ENCODE measurements around the gene SYT9.
A peak's percentile ranks its signal among the peaks of the same experiment; 100 is the strongest.

The SYT9 gene

DNA sequence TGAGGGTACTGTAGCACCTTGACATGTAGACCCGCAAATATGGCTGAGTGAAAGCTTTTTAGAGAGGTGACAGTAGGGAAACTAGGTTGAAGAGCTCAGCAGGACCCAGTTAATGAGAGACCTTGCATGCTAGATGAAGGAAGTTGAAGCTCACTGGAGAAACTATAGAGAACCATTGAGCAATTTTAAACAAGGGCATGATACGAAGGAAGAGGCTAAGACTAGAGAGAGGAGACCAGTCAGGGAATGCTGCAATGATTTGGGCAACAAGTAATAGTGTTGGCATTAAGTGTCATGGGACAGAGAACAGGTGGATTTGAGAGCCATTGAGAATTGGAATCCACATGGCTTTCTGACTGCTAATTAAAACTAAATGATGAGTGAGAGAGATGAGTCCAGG is 237.7 kb downstream of the SYT9 start:
- intact Hi-C loops (cut with micrococcal nuclease): no loop called here
- H3K27ac Mint-ChIP-seq: no peak overlapping the region
- H3K4me1 Mint-ChIP-seq (ENCODE audit: low read depth): peaks cover 17% of the 10 kb centered on the region
- no peaks in the 10 kb centered on the region for H3K27me3 Mint-ChIP-seq
- H3K4me3 Mint-ChIP-seq: no peak overlapping the region
- no peaks in the 10 kb centered on the region for H3K36me3 Mint-ChIP-seq (ENCODE audit: low read depth)
- H3K9me3 Mint-ChIP-seq: no peaks in the 10 kb centered on the region

DNA sequence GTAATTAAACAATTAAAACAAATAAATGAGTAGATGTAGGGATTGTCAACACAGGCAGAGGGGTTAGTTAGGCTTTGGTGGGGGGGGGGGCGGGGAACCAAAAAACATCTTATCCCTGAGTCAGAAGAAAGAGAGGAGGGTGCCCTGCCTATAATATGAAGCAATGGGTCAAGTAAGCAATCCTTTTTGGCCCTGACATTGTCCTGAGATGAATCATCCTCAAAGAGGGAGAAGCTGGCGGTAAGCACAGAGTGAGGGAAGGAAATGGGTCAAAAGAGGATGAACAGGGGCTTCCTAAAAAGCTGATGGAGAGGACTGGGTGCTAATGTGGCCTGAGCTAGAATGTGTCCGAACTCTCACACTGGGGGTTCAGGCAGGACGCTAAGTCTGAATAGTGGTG is 238.3 kb downstream of the SYT9 start:
- no peak overlapping the region for H3K27ac Mint-ChIP-seq
- no peaks in the 10 kb centered on the region for H3K36me3 Mint-ChIP-seq (ENCODE audit: low read depth)
- H3K27me3 Mint-ChIP-seq: no peaks in the 10 kb centered on the region
- H3K9me3 Mint-ChIP-seq: no peaks in the 10 kb centered on the region
- no peak overlapping the region for H3K4me3 Mint-ChIP-seq
- H3K4me1 Mint-ChIP-seq (ENCODE audit: low read depth): peaks cover 17% of the 10 kb centered on the region
- intact Hi-C loops (cut with micrococcal nuclease): no loop called here

DNA sequence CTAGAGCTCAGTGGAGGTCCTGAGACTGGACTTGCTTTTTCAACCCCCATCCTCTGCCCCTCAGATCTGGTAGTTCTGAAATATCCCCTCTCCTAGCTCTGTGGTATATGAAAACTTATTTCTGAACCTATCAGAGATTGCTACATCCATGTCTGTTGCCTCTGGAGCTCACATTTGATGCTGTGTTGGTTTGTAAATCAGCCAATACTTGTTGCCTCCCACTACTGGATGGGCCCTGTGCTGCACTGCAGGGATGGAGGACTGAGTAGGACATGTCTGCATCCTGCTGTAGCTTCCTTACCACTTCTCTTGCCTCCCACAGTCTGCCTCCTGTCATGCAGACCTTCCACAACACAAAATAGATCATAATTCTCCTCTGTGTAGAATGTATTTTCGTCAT is 238.8 kb downstream of the SYT9 start:
- Mint-ChIP-seq H3K27ac (no peak overlapping the region), H3K36me3 (ENCODE audit: low read depth) (no peaks in the 10 kb centered on the region), H3K9me3 (no peaks in the 10 kb centered on the region), H3K4me3 (no peak overlapping the region), H3K4me1 (ENCODE audit: low read depth) (peaks cover 18% of the 10 kb centered on the region), H3K27me3 (no peaks in the 10 kb centered on the region)
- intact Hi-C loops (cut with micrococcal nuclease): no loop called here

DNA sequence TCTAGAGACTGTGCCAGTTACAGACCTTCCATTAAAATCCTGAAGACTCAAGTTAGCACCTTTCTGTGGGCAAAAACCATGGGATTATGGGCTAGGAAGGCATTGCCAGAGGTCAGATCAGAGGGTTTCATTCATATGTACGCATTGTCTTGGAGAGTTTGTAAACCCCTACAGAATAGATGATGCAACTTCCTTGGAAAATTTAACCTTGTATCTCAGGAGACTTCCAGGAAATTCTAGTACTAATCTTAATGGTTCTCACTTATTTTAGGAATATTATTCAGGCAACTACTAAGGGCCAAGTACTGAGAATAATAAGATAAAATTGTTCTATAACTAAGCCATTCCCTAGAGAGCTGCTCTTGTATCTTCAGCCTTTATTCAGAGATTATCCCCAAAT is 240.5 kb downstream of the SYT9 start:
- Mint-ChIP-seq H3K4me3 (no peak overlapping the region), H3K9me3 (no peaks in the 10 kb centered on the region), H3K27ac (no peak overlapping the region), H3K27me3 (no peaks in the 10 kb centered on the region), H3K4me1 (ENCODE audit: low read depth) (peaks cover 30% of the 10 kb centered on the region), H3K36me3 (ENCODE audit: low read depth) (no peaks in the 10 kb centered on the region)
- intact Hi-C loops (cut with micrococcal nuclease): no loop called here

DNA sequence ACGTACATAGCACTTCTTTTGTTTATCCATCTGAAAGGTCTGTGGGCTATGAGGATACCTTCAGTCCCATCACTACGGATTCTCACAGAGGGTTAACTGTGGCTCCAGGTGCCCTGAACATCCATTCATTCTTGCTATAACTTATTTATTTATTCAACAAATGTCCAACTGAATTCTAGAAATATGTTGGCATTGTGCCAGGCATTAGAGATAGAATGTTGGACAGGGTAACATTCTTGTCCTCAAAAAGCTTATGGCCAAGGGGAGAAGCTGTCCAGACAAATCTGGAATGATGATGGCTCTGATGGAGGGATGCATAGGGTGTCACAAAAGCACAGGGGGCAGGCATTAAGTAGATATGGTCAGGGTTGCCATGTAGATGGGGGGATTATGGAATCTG is 242.0 kb downstream of the SYT9 start:
- H3K4me3 Mint-ChIP-seq: no peak overlapping the region
- H3K27ac Mint-ChIP-seq: no peak overlapping the region
- peaks cover 39% of the 10 kb centered on the region for H3K4me1 Mint-ChIP-seq (ENCODE audit: low read depth)
- intact Hi-C loops (cut with micrococcal nuclease): no loop called here
- no peaks in the 10 kb centered on the region for H3K9me3 Mint-ChIP-seq
- no peaks in the 10 kb centered on the region for H3K36me3 Mint-ChIP-seq (ENCODE audit: low read depth)
- H3K27me3 Mint-ChIP-seq: no peaks in the 10 kb centered on the region

DNA sequence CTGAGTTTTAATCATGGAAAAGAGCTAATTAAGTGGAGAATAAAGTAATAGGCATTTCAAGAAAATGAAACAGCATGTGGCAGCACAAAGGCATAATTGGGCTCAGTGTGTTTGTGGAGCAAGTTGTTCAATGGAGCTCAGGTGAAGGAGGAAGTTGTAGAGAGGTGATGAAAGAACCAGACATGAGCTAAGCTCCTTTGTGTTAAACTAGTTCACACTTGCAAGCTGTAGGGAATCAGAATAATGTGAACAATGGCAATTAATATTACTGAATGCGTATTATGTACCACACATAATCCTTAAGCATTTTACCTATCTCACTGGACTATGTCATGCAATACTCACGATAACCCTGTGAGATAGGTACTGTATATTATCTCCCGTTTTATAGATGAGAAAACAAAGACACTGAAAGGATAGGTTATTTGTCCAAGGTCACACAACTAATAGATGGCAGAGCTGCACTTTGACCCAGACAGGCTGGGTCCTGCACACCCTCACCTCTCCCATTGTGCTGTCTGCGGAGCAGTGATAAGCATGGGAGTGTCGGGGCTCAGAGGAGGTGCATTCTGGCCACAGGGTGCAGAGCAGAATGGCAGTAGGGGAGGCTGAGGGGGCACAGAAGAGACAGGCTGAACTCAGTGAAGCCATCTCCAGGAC is 242.5 kb downstream of the SYT9 start:
- Mint-ChIP-seq H3K27me3 (no peaks in the 10 kb centered on the region), H3K4me1 (ENCODE audit: low read depth) (peaks cover 39% of the 10 kb centered on the region), H3K9me3 (no peaks in the 10 kb centered on the region), H3K4me3 (no peak overlapping the region), H3K27ac (no peak overlapping the region), H3K36me3 (ENCODE audit: low read depth) (no peaks in the 10 kb centered on the region)
- intact Hi-C loops (cut with micrococcal nuclease): no loop called here

DNA sequence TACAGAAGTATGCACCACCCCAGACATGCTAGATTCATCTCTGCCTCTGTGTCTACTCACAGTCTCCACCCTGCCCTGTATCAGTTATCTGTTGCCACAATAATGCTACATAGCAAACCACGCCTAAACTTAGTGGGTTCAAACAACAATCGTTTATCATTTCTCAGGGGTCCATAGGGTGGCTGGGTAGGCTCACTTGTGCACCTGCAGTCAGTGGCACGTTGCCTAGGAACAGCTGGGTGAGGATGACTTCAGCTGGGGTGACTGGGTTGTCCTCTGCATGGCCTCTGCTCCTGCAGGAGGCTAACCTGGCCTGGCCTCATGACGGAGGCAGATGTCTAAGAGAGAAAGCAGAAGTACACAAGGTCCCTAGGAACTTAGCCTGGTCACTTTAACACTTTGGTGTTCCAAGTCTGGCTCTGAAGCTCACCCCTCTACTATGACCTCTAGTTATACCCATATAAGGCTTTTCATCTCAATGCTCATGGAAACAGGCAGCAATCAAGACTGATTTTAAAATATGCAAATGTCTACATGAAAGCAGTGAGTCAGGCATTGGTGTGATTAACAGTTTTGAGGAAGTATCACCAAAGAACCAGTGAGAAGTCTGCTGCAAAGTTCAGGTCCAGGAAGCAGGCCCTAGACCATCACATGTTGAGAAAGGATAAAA is 244.3 kb downstream of the SYT9 start:
- Mint-ChIP-seq H3K36me3 (ENCODE audit: low read depth) (no peaks in the 10 kb centered on the region), H3K4me3 (no peak overlapping the region), H3K4me1 (ENCODE audit: low read depth) (peaks cover 25% of the 10 kb centered on the region), H3K27me3 (no peaks in the 10 kb centered on the region), H3K27ac (peak overlapping the region; percentile 65), H3K9me3 (no peaks in the 10 kb centered on the region)
- intact Hi-C loops (cut with micrococcal nuclease): no loop called here

DNA sequence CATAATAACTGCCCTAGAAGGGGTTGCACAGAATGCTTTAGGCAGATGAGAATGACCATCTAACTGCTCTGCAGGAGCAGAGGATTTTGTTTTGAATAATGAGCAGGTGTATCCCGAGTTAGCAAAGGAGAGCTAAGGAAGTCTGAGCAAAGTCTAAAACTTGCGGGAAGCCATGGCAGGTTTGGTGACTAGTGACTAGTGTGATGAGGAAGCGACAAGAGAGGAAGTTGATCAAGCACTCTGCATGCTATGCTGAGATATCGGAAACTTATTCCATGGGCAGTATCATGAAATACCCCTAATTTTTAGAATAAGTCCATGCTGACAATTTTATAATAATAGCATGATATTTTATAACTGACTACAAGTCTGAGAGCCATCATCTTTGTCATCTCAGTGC is 246.5 kb downstream of the SYT9 start:
- Mint-ChIP-seq H3K27me3 (no peaks in the 10 kb centered on the region), H3K4me1 (ENCODE audit: low read depth) (peaks cover 25% of the 10 kb centered on the region), H3K4me3 (no peak overlapping the region), H3K9me3 (no peaks in the 10 kb centered on the region), H3K27ac (peak overlapping the region; percentile 43), H3K36me3 (ENCODE audit: low read depth) (no peaks in the 10 kb centered on the region)
- intact Hi-C loops (cut with micrococcal nuclease): no loop called here

DNA sequence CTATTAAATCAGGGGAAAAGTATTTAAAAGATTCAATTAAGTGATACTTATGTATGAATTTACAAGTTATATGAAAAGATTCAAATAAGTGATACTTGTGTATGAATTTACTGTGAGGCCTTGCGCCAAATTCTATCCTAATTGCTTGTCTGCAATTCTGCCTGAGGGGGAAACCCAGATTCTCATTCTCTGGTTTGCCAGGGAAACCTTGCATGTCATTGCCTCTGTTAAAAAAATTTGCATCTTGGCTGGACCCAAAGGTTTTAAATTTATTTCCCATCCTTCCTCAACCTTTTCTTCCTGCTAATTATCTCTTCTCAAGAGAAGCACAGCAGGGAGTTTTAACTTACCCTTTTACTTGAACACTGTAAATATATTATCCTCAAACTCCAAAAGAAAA is 247.4 kb downstream of the SYT9 start:
- Mint-ChIP-seq H3K4me3 (no peak overlapping the region), H3K36me3 (ENCODE audit: low read depth) (no peaks in the 10 kb centered on the region), H3K4me1 (ENCODE audit: low read depth) (peaks cover 25% of the 10 kb centered on the region), H3K27ac (peak overlapping the region; percentile 43), H3K9me3 (no peaks in the 10 kb centered on the region), H3K27me3 (no peaks in the 10 kb centered on the region)
- intact Hi-C loops (cut with micrococcal nuclease): no loop called here

DNA sequence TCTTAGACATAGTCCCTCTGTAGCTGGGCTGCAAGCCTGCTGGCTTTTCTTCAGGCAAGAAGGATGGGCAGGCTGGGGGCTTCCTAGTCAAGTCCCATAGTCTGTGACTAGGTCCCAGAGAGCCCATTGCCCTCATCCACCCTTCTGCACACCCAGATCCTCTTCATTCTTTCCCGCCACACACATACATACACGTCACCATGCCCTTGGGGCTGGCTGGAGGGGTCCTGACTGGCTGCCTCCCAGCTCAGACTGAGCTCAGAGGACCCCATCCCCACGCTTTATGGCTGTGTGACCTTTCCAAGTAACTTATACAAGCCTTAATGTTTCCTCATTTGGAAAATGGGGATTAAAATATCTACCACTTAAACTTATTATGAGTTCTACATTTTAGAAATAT is 248.5 kb downstream of the SYT9 start:
- no peaks in the 10 kb centered on the region for H3K9me3 Mint-ChIP-seq
- no peaks in the 10 kb centered on the region for H3K36me3 Mint-ChIP-seq (ENCODE audit: low read depth)
- no peak overlapping the region for H3K4me3 Mint-ChIP-seq
- H3K27ac Mint-ChIP-seq: no peak overlapping the region
- intact Hi-C loops (cut with micrococcal nuclease): no loop called here
- no peaks in the 10 kb centered on the region for H3K27me3 Mint-ChIP-seq
- peaks cover 25% of the 10 kb centered on the region for H3K4me1 Mint-ChIP-seq (ENCODE audit: low read depth)

DNA sequence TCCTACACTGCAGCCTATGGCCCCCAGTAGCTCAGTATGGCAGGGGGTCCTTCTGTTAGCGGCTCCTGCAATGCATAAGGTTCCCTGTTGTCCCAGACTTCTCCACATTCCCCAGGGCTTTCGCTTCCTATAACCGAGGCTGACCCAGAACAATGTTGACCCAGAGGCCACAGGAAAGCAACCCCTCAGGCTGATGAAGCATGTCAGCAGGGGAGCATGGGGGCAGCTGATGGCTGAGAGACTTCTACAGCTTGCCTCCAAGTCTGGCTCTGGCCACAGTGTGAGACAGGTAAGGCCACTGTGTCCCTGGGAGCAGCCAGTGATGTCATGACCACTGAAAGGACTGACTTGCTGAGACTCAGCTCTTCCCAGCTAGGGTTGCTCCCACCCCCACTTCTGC is 249.5 kb downstream of the SYT9 start:
- no peak overlapping the region for H3K27ac Mint-ChIP-seq
- H3K4me3 Mint-ChIP-seq: no peak overlapping the region
- intact Hi-C loops (cut with micrococcal nuclease): no loop called here
- no peaks in the 10 kb centered on the region for H3K9me3 Mint-ChIP-seq
- no peaks in the 10 kb centered on the region for H3K36me3 Mint-ChIP-seq (ENCODE audit: low read depth)
- no peaks in the 10 kb centered on the region for H3K27me3 Mint-ChIP-seq
- H3K4me1 Mint-ChIP-seq (ENCODE audit: low read depth): peaks cover 23% of the 10 kb centered on the region

DNA sequence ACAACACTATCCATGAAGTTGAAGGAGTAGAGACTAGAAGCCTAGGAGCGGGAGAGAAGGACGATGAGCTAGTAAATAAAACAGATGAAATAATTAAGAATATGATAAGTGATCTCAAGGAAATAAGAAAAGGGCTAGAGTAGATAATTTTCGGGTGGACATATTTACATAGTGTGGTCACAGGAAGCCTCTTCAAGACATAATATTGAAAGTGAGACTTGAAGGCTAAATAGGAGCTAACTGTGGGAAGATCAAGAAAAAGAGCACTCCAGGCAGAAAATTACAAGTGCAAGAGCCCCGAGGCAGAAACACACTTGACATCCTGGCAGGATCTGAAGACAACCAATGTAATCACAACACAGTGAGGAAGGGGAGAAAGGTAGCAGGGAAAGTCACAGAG is 250.2 kb downstream of the SYT9 start:
- Mint-ChIP-seq H3K9me3 (no peaks in the 10 kb centered on the region), H3K4me1 (ENCODE audit: low read depth) (peaks cover 25% of the 10 kb centered on the region), H3K27me3 (no peaks in the 10 kb centered on the region), H3K27ac (no peak overlapping the region), H3K4me3 (no peak overlapping the region), H3K36me3 (ENCODE audit: low read depth) (no peaks in the 10 kb centered on the region)
- intact Hi-C loops (cut with micrococcal nuclease): no loop called here

DNA sequence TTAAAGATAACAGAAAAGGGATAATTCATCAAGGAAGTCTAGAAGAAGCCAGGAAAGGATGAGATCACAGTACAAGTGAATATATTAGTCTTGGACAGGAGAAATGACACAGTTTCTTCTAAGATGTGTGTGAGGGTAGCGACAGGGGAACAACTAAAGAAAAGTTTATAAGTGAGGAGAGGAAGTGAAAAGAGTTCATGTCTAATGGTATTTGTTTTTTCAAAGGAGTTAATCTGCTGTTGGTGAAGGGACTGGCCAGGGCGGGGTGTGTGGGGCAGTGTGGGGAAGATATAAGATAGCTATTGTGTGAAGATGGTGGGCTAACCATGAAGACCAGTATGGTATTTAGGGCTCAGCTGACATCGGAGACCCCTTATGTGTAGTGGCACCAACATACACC is 254.5 kb downstream of the SYT9 start:
- H3K36me3 Mint-ChIP-seq (ENCODE audit: low read depth): no peaks in the 10 kb centered on the region
- no peaks in the 10 kb centered on the region for H3K9me3 Mint-ChIP-seq
- intact Hi-C loops (cut with micrococcal nuclease): no loop called here
- peak overlapping the region; percentile 21 for H3K27ac Mint-ChIP-seq
- no peak overlapping the region for H3K4me3 Mint-ChIP-seq
- peaks cover 18% of the 10 kb centered on the region for H3K4me1 Mint-ChIP-seq (ENCODE audit: low read depth)
- no peaks in the 10 kb centered on the region for H3K27me3 Mint-ChIP-seq

DNA sequence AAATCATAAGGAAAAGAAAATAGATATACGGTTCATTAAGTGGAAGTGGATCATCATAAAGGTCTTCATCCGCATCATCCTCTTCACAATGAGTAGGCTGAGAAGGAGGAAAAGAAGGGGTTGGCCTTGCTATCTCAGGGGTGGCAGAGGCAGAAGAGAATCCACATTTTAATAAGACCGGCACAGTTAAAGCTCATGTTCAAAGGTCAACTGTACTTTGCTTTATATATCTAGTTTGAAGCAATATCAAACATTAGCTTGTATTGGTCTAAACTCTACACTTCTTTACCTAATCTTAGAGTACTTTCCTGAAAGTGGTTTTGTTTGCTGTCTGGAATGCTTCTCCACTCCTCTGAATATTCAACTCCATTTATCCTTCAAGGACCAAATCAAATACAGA is 256.4 kb downstream of the SYT9 start:
- Mint-ChIP-seq H3K4me1 (ENCODE audit: low read depth) (peaks cover 36% of the 10 kb centered on the region), H3K27ac (no peak overlapping the region), H3K27me3 (no peaks in the 10 kb centered on the region), H3K9me3 (no peaks in the 10 kb centered on the region), H3K36me3 (ENCODE audit: low read depth) (peaks cover under 1% of the 10 kb centered on the region), H3K4me3 (no peak overlapping the region)
- intact Hi-C loops (cut with micrococcal nuclease): loop anchor here (2.0 kb wide), 1 partner anchor 67 kb away; no protein-coding TSS in a partner anchor

DNA sequence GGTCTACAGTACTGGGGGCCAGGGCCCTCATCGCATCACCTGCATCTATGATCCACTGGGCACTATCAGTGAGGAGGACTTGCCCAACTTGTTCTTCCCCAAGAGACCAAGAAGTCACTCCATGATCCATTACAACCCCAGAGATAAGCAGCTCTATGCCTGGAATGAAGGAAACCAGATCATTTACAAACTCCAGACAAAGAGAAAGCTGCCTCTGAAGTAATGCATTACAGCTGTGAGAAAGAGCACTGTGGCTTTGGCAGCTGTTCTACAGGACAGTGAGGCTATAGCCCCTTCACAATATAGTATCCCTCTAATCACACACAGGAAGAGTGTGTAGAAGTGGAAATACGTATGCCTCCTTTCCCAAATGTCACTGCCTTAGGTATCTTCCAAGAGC is 258.3 kb downstream of the SYT9 start:
- no peaks in the 10 kb centered on the region for H3K9me3 Mint-ChIP-seq
- H3K27ac Mint-ChIP-seq: no peak overlapping the region
- intact Hi-C loops (cut with micrococcal nuclease): loop anchor here (2.0 to 5.0 kb wide), 2 partner anchors 42 to 69 kb away; no protein-coding TSS in a partner anchor
- H3K4me3 Mint-ChIP-seq: no peak overlapping the region
- H3K4me1 Mint-ChIP-seq (ENCODE audit: low read depth): peaks cover 37% of the 10 kb centered on the region
- H3K27me3 Mint-ChIP-seq: no peaks in the 10 kb centered on the region
- peaks cover 13% of the 10 kb centered on the region for H3K36me3 Mint-ChIP-seq (ENCODE audit: low read depth)

Data from dendritic cell treated with granulocyte-macrophage colony-stimulating factor and Interleukin-4, amounts not matched to agents 40 ng/mL and 50 ng/mL, for 4 days (primary cell).